ENCODE data around the gene SRP72.

DNA sequence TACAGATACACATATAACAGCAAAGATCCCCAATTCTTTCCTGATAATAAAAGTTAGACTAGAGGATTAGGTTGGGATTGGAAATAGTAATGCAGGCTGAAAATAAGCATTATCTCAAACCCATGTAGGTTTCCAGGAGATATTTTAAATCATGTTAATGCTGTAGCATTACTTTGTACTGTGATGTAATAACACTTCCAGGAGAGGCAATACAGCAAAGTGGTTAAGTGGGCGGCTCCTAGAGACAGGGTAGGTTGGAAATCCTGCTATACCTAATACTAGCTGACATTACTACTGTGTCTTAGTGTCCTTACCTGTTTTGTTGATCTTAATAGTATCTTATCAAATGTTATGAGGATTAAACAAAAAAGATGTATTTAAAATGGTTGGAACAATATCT is 21.7 kb upstream of the SRP72 start:
- TF ChIP-seq, protein P1, sequence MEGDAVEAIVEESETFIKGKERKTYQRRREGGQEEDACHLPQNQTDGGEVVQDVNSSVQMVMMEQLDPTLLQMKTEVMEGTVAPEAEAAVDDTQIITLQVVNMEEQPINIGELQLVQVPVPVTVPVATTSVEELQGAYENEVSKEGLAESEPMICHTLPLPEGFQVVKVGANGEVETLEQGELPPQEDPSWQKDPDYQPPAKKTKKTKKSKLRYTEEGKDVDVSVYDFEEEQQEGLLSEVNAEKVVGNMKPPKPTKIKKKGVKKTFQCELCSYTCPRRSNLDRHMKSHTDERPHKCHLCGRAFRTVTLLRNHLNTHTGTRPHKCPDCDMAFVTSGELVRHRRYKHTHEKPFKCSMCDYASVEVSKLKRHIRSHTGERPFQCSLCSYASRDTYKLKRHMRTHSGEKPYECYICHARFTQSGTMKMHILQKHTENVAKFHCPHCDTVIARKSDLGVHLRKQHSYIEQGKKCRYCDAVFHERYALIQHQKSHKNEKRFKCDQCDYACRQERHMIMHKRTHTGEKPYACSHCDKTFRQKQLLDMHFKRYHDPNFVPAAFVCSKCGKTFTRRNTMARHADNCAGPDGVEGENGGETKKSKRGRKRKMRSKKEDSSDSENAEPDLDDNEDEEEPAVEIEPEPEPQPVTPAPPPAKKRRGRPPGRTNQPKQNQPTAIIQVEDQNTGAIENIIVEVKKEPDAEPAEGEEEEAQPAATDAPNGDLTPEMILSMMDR (conservative IDR thresholded peaks at IDR 0.05): no peak
- TF ChIP-seq ZFX (IDR thresholded peaks at IDR 0.05): no peak
